Esophagus muscularis mucosa (tissue), 4 donors: ENCODE data around the gene UVRAG. TPM values are rescaled to one million over a fixed set of nuclear protein-coding genes. Genes with fewer than 3 reads are reported as not detected.

Experiments
- DNase-seq: peaks from one replicate; pipeline ENCODE4 v3.0.0-alpha.2; 2017; ENCODE audit errors: extremely low spot score
- H3K27ac ChIP-seq, 4 donors: fragments of 200-600 bp; sonication (generic); replicated peaks in 1 of 4; 1 replicate in 3 of 4; 2 replicates in 1 of 4; pipeline ENCODE4 v1.5.1; 2016 to 2019; ENCODE audit warnings: mild to moderate bottlenecking in 1 of 4
- H3K27me3 ChIP-seq, 4 donors: fragments of 200-600 bp; sonication (generic); one replicate each; pipeline versions ENCODE4 v1.5.1 to v1.6.0; 2016 to 2019
- H3K36me3 ChIP-seq, 4 donors: fragments of 200-600 bp; sonication (generic); one replicate each; pipeline ENCODE4 v1.5.1; 2016 to 2019
- H3K4me1 ChIP-seq, 4 donors: fragments of 200-600 bp; sonication (generic); one replicate each; pipeline ENCODE4 v1.5.1; 2016 to 2019
- H3K4me3 ChIP-seq, 4 donors: fragments of 200-600 bp; sonication (generic); 1 replicate in 2 of 4; 2 replicates in 2 of 4; pipeline ENCODE4 v1.5.1; 2016 to 2019; ENCODE audit warnings: mild to moderate bottlenecking in 4 of 4, moderate library complexity in 1 of 4
- H3K9me3 ChIP-seq, 4 donors: fragments of 200-600 bp; sonication (generic); 1 replicate in 3 of 4; 2 replicates in 1 of 4; pipeline ENCODE4 v1.5.1; 2016 to 2019
- CTCF ChIP-seq, 3 experiments: fragments of 200-600 bp in 2 of 3; fragments of 450-650 bp in 1 of 3; sonication (generic) in 2 of 3; IDR thresholded peaks; one replicate each; pipeline ENCODE4 v1.5.1; 2017 to 2019; ENCODE audit warnings: antibody characterized with exemption in 3 of 3, mild to moderate bottlenecking in 2 of 3, moderate library complexity in 1 of 3
- EP300 ChIP-seq: sonication (generic); formaldehyde crosslinking; IDR thresholded peaks from one replicate; pipeline ENCODE4 v1.6.1; 2017; ENCODE audit warnings: antibody characterized with exemption
- POLR2A ChIP-seq: fragments of 450-650 bp; IDR thresholded peaks from one replicate; pipeline ENCODE4 v1.6.1; 2017; ENCODE audit warnings: antibody characterized with exemption, moderate library complexity, mild to moderate bottlenecking, low read depth
- POLR2AphosphoS5 ChIP-seq, 2 donors: sonication (generic); formaldehyde crosslinking; IDR thresholded peaks; one replicate each; pipeline ENCODE4 v1.6.1; 2017; ENCODE audit warnings: antibody characterized with exemption in 2 of 2
- WGBS: methylation state at CpG from one replicate; pipeline ENCODE4 v1.1.5; 2018; 5-methylcytosine and 5-hydroxymethylcytosine counted together
- intact Hi-C: fragments of 100-400 bp; cut with DNase I; formaldehyde crosslinking; loops from one replicate; pipeline ENCODE4 v1.15.1; 2023
- total RNA-seq, 4 donors: library from RNA; depleted of rRNA; stranded (reverse); fragments of >200 nt; gene quantifications; one replicate each; pipeline versions ENCODE4 v1.1.0 to v1.2.1, GENCODE V29; 2016

Gene UVRAG
- total RNA-seq, 4 donors from 2014 or later = 30.6 to 37.4 (median 34.7) TPM

GRCh38 chr11:75779960-75780359 lies 35.0 kb upstream of the UVRAG start:
- no peak for TF ChIP-seq CTCF (IDR thresholded peaks at IDR 0.05)
- TF ChIP-seq POLR2A = no peak
- TF ChIP-seq EP300 = no peak
- no peak for TF ChIP-seq POLR2AphosphoS5 (IDR thresholded peaks at IDR 0.05)
- Histone ChIP-seq H3K27ac (no peak overlapping the region), H3K27me3 (no peaks in the 10 kb centered on the region), H3K9me3 (no peaks in the 10 kb centered on the region), H3K4me3 (no peak overlapping the region), H3K4me1 (peaks cover 0 to 4% (median 0%) of the 10 kb centered on the region in 4 donors), H3K36me3 (no peaks in the 10 kb centered on the region)
- intact Hi-C loops = no loop called here
- no peak for DNase-seq
- 100% methylated on average over 1 of the region's 2 CpGs for WGBS

GRCh38 chr11:75780888-75781287 lies 34.1 kb upstream of the UVRAG start:
- no peak overlapping the region for H3K4me3 ChIP-seq
- H3K9me3 ChIP-seq = no peaks in the 10 kb centered on the region
- H3K27me3 ChIP-seq = no peaks in the 10 kb centered on the region
- H3K4me1 ChIP-seq = peaks cover 0 to 4% (median 0%) of the 10 kb centered on the region in 4 donors
- TF ChIP-seq POLR2AphosphoS5 (IDR thresholded peaks at IDR 0.05) = no peak
- no peak for TF ChIP-seq POLR2A
- TF ChIP-seq EP300 = no peak
- TF ChIP-seq CTCF (IDR thresholded peaks at IDR 0.05) = no peak
- H3K27ac ChIP-seq = no peak overlapping the region
- H3K36me3 ChIP-seq = no peaks in the 10 kb centered on the region
- no peak for DNase-seq
- WGBS = 95% methylated on average over 3 of the region's 3 CpGs
- intact Hi-C loops = no loop called here

GRCh38 chr11:75781296-75781695 lies 33.7 kb upstream of the UVRAG start:
- no peaks in the 10 kb centered on the region for H3K9me3 ChIP-seq
- no peaks in the 10 kb centered on the region for H3K27me3 ChIP-seq
- WGBS = 86% methylated on average over 5 of the region's 7 CpGs
- H3K4me1 ChIP-seq = peaks cover 0 to 4% (median 0%) of the 10 kb centered on the region in 4 donors
- H3K27ac ChIP-seq = no peak overlapping the region
- intact Hi-C loops = no loop called here
- H3K36me3 ChIP-seq = no peaks in the 10 kb centered on the region
- no peak for DNase-seq
- TF ChIP-seq CTCF (IDR thresholded peaks at IDR 0.05) (no peak), EP300 (no peak), POLR2AphosphoS5 (IDR thresholded peaks at IDR 0.05) (no peak), POLR2A (no peak)
- H3K4me3 ChIP-seq = no peak overlapping the region

GRCh38 chr11:75781831-75782230 lies 33.2 kb upstream of the UVRAG start:
- Histone ChIP-seq H3K9me3 (no peaks in the 10 kb centered on the region), H3K27ac (no peak overlapping the region), H3K36me3 (no peaks in the 10 kb centered on the region), H3K4me3 (no peak overlapping the region), H3K27me3 (no peaks in the 10 kb centered on the region), H3K4me1 (peaks cover 0 to 4% (median 0%) of the 10 kb centered on the region in 4 donors)
- no peak for DNase-seq
- WGBS = 88% methylated on average over 9 of the region's 9 CpGs
- intact Hi-C loops = no loop called here
- TF ChIP-seq POLR2AphosphoS5 (IDR thresholded peaks at IDR 0.05) = no peak
- no peak for TF ChIP-seq POLR2A
- no peak for TF ChIP-seq EP300
- TF ChIP-seq CTCF (IDR thresholded peaks at IDR 0.05) = no peak
